NB4 (cell line): ENCODE measurements around the gene USP28.
A peak's percentile ranks its signal among the peaks of the same experiment; 100 is the strongest.

Source experiments
- CTCF ChIP-seq: IDR thresholded peaks from one replicate; pipeline ENCODE4 v1.5.1; 2012; ENCODE audit warnings: low read depth, low read length
- MAX ChIP-seq: IDR thresholded peaks from 2 replicates; pipeline ENCODE4 v1.6.1; 2011; ENCODE audit warnings: low read depth, low read length
- MYC ChIP-seq: IDR thresholded peaks from 2 replicates; pipeline ENCODE4 v1.6.1; 2011; ENCODE audit warnings: low read depth, low read length
- POLR2A ChIP-seq: IDR thresholded peaks from 2 replicates; pipeline ENCODE4 v1.6.1; 2011; ENCODE audit warnings: mild to moderate bottlenecking; ENCODE audit not compliant: insufficient read length; ENCODE audit errors: extremely low read depth

GRCh38 chr11:113896156-113896879 lies 20.9 kb upstream of the USP28 start:
- TF ChIP-seq CTCF: peak; percentile 80
- TF ChIP-seq MYC: no peak
- TF ChIP-seq POLR2A: no peak
- no peak for TF ChIP-seq MAX
